Activated B cell treated with CpG ODN at 0.5 μM for 24 hours (primary cell): ENCODE data around the gene TDRD10. TPM values are rescaled to one million over a fixed set of nuclear protein-coding genes. Genes with fewer than 3 reads are reported as not detected.

Experiments used
- ATAC-seq: fragments of 200-7000 bp; cut with Tn5 transposase; one replicate; pipeline ENCODE4 v1.10.0; 2021; ENCODE audit warnings: low read depth, mild to moderate bottlenecking, moderate library complexity
- CTCF ChIA-PET: fragments of 350-600 bp; sonication (Branson Sonifier 250); formaldehyde crosslinking; loops from one replicate; lab custom pipeline; 2021; ENCODE audit warnings: antibody characterized with exemption; lab: Charles Lee
- POLR2A ChIA-PET: fragments of 350-600 bp; sonication (Branson Sonifier 250); formaldehyde crosslinking; loops from one replicate; lab custom pipeline; 2021; ENCODE audit warnings: antibody characterized with exemption; lab: Charles Lee
- DNase-seq: peaks from one replicate; pipeline ENCODE4 v3.0.0; 2022
- H3K27ac Mint-ChIP-seq: one replicate; pipeline ENCODE4 v1.8.0; 2020; ENCODE audit warnings: mixed read lengths
- H3K27me3 Mint-ChIP-seq: one replicate; pipeline ENCODE4 v1.8.0; 2021; ENCODE audit warnings: mixed read lengths
- H3K36me3 Mint-ChIP-seq: one replicate; pipeline ENCODE4 v1.8.0; 2021; ENCODE audit warnings: low read depth, mixed read lengths
- H3K4me1 Mint-ChIP-seq: one replicate; pipeline ENCODE4 v1.8.0; 2021; ENCODE audit warnings: mixed read lengths
- H3K4me3 Mint-ChIP-seq: one replicate; pipeline ENCODE4 v1.8.0; 2020; ENCODE audit warnings: mild to moderate bottlenecking, mixed read lengths
- H3K9me3 Mint-ChIP-seq: one replicate; pipeline ENCODE4 v1.8.0; 2020; ENCODE audit warnings: mixed read lengths
- intact Hi-C: fragments of 100-400 bp; cut with micrococcal nuclease; formaldehyde crosslinking; loops from one replicate; pipeline ENCODE4 v1.15.1; 2024
- total RNA-seq: library from RNA; stranded (reverse); gene quantifications from 2 replicates; pipeline ENCODE4 v1.2.3, GENCODE V29; 2022
- TF ChIP-seq, protein P1 (sequence below): fragments of 200-600 bp; IDR thresholded peaks from one replicate; pipeline ENCODE4 v1.8.0; 2022; ENCODE audit warnings: antibody characterized with exemption, mild to moderate bottlenecking

Gene TDRD10
- total RNA-seq, 1 donor from 2014 or later: not detected

- POLR2A ChIA-PET: interaction anchor here (0.6 to 0.7 kb wide), 2 partner anchors 8 to 41 kb away, joined by 3 read pairs; no protein-coding TSS in a partner anchor
- Mint-ChIP-seq H3K4me1 (peaks cover 3% of the 10 kb centered on the region), H3K9me3 (no peaks in the 10 kb centered on the region), H3K4me3 (no peak within 1 kb of the TSS), H3K36me3 (no peaks in the 10 kb centered on the region), H3K27me3 (peaks cover 48% of the 10 kb centered on the region), H3K27ac (no peak within 1 kb of the TSS)
- intact Hi-C loops: no loop called here
- CTCF ChIA-PET: interaction anchor here (1.7 kb wide), 1 partner anchor 8 kb away, joined by 7 read pairs; no protein-coding TSS in a partner anchor
- ATAC-seq (peak; percentile 99), DNase-seq (peak; percentile 71)
- TF ChIP-seq, protein P1, sequence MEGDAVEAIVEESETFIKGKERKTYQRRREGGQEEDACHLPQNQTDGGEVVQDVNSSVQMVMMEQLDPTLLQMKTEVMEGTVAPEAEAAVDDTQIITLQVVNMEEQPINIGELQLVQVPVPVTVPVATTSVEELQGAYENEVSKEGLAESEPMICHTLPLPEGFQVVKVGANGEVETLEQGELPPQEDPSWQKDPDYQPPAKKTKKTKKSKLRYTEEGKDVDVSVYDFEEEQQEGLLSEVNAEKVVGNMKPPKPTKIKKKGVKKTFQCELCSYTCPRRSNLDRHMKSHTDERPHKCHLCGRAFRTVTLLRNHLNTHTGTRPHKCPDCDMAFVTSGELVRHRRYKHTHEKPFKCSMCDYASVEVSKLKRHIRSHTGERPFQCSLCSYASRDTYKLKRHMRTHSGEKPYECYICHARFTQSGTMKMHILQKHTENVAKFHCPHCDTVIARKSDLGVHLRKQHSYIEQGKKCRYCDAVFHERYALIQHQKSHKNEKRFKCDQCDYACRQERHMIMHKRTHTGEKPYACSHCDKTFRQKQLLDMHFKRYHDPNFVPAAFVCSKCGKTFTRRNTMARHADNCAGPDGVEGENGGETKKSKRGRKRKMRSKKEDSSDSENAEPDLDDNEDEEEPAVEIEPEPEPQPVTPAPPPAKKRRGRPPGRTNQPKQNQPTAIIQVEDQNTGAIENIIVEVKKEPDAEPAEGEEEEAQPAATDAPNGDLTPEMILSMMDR: no peak
Observed at GRCh38 chr1:154567386-154568156, 65.6 kb downstream of the TDRD10 start, which contains the start of gene CHRNB2. Gene CHRNB2, plus strand, starts transcription at chr1:154567778. Its CDS starts 267 bp downstream, at chr1:154568045.

GRCh38 chr1:154568157-154568815, 66.3 kb downstream of the TDRD10 start:
- Mint-ChIP-seq H3K27ac (no peak overlapping the region), H3K36me3 (no peaks in the 10 kb centered on the region), H3K4me3 (no peak overlapping the region), H3K27me3 (peaks cover 50% of the 10 kb centered on the region), H3K4me1 (peaks cover 3% of the 10 kb centered on the region), H3K9me3 (no peaks in the 10 kb centered on the region)
- POLR2A ChIA-PET: interaction anchor here (0.6 kb wide), 1 partner anchor 40 kb away, joined by 3 read pairs; no protein-coding TSS in a partner anchor
- intact Hi-C loops: no loop called here
- DNase-seq: no peak
- CTCF ChIA-PET: interaction anchor here (1.7 kb wide), 1 partner anchor 9 kb away, joined by 7 read pairs; no protein-coding TSS in a partner anchor
- TF ChIP-seq, protein P1: no peak
- no peak for ATAC-seq

DNA sequence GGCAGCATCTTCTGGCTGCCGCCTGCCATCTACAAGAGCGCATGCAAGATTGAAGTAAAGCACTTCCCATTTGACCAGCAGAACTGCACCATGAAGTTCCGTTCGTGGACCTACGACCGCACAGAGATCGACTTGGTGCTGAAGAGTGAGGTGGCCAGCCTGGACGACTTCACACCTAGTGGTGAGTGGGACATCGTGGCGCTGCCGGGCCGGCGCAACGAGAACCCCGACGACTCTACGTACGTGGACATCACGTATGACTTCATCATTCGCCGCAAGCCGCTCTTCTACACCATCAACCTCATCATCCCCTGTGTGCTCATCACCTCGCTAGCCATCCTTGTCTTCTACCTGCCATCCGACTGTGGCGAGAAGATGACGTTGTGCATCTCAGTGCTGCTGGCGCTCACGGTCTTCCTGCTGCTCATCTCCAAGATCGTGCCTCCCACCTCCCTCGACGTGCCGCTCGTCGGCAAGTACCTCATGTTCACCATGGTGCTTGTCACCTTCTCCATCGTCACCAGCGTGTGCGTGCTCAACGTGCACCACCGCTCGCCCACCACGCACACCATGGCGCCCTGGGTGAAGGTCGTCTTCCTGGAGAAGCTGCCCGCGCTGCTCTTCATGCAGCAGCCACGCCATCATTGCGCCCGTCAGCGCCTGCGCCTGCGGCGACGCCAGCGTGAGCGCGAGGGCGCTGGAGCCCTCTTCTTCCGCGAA, 69.4 kb downstream of the TDRD10 start:
- Mint-ChIP-seq H3K4me1 (peaks cover 3% of the 10 kb centered on the region), H3K4me3 (no peak overlapping the region), H3K36me3 (no peaks in the 10 kb centered on the region), H3K9me3 (no peaks in the 10 kb centered on the region), H3K27me3 (peaks cover 46% of the 10 kb centered on the region), H3K27ac (no peak overlapping the region)
- ChIA-PET CTCF (no interaction called here), POLR2A (interaction anchor here (0.6 kb wide), 1 partner anchor 74 kb away, joined by 3 read pairs; no protein-coding TSS in a partner anchor)
- ATAC-seq (no peak), DNase-seq (no peak)
- intact Hi-C loops: no loop called here
- TF ChIP-seq, protein P1: no peak

DNA sequence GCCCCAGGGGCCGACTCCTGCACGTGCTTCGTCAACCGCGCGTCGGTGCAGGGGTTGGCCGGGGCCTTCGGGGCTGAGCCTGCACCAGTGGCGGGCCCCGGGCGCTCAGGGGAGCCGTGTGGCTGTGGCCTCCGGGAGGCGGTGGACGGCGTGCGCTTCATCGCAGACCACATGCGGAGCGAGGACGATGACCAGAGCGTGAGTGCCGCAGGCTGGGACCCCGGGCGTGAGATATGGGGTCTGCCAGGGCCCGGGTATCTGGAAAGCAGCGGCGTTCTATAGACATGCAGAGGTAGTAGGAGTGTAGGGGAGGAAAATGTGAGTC, 69.9 kb downstream of the TDRD10 start:
- intact Hi-C loops: no loop called here
- H3K9me3 Mint-ChIP-seq: no peaks in the 10 kb centered on the region
- ChIA-PET CTCF (no interaction called here), POLR2A (interaction anchor here (0.6 kb wide), 1 partner anchor 73 kb away, joined by 3 read pairs; no protein-coding TSS in a partner anchor)
- H3K36me3 Mint-ChIP-seq: no peaks in the 10 kb centered on the region
- peaks cover 3% of the 10 kb centered on the region for H3K4me1 Mint-ChIP-seq
- no peak for ATAC-seq
- peaks cover 40% of the 10 kb centered on the region for H3K27me3 Mint-ChIP-seq
- no peak for DNase-seq
- H3K27ac Mint-ChIP-seq: no peak overlapping the region
- H3K4me3 Mint-ChIP-seq: no peak overlapping the region
- TF ChIP-seq, protein P1: no peak
